HL-60 (cell line): ENCODE measurements around the gene UNC5C.
A peak's percentile ranks its signal among the peaks of the same experiment; 100 is the strongest.

ENCODE experiments used
- DNase-seq, 2 experiments: peaks; one replicate each; pipeline ENCODE4 v3.0.0-alpha.2; 2010 to 2020; ENCODE audit warnings: low read depth in 1 of 2, low spot score in 1 of 2
- H3K27ac ChIP-seq: fragments of 250-450 bp; sonication (Bioruptor Pico); replicated peaks from 2 replicates; pipeline ENCODE4 v1.5.1; 2020; ENCODE audit warnings: mild to moderate bottlenecking, moderate library complexity
- H3K27me3 ChIP-seq: fragments of 250-450 bp; sonication (Bioruptor Pico); 2 replicates; pipeline ENCODE4 v1.5.1; 2021; ENCODE audit warnings: mild to moderate bottlenecking, moderate library complexity; ENCODE audit not compliant: insufficient read depth, poor library complexity, severe bottlenecking
- H3K4me3 ChIP-seq: replicated peaks from 2 replicates; pipeline ENCODE4 v1.5.1; 2011; ENCODE audit warnings: mild to moderate bottlenecking, control low read depth, low read length; ENCODE audit not compliant: insufficient read depth
- GABPA ChIP-seq: IDR thresholded peaks from 2 replicates; pipeline ENCODE4 v1.6.1; 2012; ENCODE audit warnings: low read depth
- POLR2AphosphoS5 ChIP-seq: IDR thresholded peaks from 2 replicates; pipeline ENCODE4 v1.6.1; 2012; ENCODE audit warnings: low read depth
- SPI1 ChIP-seq: IDR thresholded peaks from 2 replicates; pipeline ENCODE4 v1.6.1; 2012; ENCODE audit warnings: low read depth, mild to moderate bottlenecking, borderline replicate concordance
- TF ChIP-seq, protein P1 (sequence below): IDR thresholded peaks from 2 replicates; pipeline ENCODE4 v1.6.1; 2012; ENCODE audit warnings: low read depth; ENCODE audit not compliant: insufficient replicate concordance
- TF ChIP-seq, protein P2 (sequence below): IDR thresholded peaks from one replicate; pipeline ENCODE4 v1.5.1; 2011; ENCODE audit warnings: low read length, control low read depth, inconsistent platforms; ENCODE audit not compliant: insufficient read depth

UNC5C gene

GRCh38 chr4:95544113-95545103 is 4.4 kb downstream of the UNC5C start:
- no peak for DNase-seq
- Histone ChIP-seq H3K27ac (peak overlapping the region; percentile 22; the same call in 1 of the 2 replicates), H3K27me3 (no peaks in the 10 kb centered on the region), H3K4me3 (no peak overlapping the region)
- TF ChIP-seq, protein P1, sequence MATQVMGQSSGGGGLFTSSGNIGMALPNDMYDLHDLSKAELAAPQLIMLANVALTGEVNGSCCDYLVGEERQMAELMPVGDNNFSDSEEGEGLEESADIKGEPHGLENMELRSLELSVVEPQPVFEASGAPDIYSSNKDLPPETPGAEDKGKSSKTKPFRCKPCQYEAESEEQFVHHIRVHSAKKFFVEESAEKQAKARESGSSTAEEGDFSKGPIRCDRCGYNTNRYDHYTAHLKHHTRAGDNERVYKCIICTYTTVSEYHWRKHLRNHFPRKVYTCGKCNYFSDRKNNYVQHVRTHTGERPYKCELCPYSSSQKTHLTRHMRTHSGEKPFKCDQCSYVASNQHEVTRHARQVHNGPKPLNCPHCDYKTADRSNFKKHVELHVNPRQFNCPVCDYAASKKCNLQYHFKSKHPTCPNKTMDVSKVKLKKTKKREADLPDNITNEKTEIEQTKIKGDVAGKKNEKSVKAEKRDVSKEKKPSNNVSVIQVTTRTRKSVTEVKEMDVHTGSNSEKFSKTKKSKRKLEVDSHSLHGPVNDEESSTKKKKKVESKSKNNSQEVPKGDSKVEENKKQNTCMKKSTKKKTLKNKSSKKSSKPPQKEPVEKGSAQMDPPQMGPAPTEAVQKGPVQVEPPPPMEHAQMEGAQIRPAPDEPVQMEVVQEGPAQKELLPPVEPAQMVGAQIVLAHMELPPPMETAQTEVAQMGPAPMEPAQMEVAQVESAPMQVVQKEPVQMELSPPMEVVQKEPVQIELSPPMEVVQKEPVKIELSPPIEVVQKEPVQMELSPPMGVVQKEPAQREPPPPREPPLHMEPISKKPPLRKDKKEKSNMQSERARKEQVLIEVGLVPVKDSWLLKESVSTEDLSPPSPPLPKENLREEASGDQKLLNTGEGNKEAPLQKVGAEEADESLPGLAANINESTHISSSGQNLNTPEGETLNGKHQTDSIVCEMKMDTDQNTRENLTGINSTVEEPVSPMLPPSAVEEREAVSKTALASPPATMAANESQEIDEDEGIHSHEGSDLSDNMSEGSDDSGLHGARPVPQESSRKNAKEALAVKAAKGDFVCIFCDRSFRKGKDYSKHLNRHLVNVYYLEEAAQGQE: no peak
- TF ChIP-seq, protein P2, sequence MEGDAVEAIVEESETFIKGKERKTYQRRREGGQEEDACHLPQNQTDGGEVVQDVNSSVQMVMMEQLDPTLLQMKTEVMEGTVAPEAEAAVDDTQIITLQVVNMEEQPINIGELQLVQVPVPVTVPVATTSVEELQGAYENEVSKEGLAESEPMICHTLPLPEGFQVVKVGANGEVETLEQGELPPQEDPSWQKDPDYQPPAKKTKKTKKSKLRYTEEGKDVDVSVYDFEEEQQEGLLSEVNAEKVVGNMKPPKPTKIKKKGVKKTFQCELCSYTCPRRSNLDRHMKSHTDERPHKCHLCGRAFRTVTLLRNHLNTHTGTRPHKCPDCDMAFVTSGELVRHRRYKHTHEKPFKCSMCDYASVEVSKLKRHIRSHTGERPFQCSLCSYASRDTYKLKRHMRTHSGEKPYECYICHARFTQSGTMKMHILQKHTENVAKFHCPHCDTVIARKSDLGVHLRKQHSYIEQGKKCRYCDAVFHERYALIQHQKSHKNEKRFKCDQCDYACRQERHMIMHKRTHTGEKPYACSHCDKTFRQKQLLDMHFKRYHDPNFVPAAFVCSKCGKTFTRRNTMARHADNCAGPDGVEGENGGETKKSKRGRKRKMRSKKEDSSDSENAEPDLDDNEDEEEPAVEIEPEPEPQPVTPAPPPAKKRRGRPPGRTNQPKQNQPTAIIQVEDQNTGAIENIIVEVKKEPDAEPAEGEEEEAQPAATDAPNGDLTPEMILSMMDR: no peak
- TF ChIP-seq GABPA (no peak), SPI1 (no peak), POLR2AphosphoS5 (no peak)

DNA sequence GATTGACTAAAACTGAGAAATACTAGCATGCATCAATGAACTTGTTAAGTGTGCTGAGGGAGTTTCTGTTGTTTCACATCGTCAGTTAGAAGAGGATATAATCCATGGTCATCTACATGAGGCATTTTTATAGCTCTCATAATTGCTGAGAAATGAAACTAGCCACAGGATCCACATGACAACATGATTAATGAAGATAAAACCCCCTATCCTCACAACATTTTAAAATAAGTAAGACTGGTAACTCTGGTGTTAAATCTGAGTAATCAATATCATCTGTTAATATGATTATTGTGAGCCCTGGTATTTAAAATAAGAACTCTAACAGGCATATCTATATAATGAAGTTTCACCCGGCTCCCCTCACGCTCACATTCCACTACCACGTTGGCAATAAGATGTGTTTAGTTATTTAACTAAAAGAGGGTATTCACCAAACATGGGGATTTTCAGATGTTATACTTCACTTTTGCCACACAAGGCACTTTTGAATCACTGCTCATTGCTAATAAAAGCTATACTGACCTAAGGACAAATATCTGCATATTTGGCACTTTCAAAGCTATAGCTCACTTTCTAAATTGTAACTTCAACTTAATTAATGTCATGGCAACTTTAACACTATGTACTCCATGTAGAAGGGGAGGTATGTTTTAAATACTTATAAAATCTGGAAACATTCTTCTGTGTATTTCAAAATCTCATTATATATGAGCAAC is 6.7 kb downstream of the UNC5C start:
- Histone ChIP-seq H3K27me3 (no peaks in the 10 kb centered on the region), H3K27ac (no peak overlapping the region), H3K4me3 (no peak overlapping the region)
- TF ChIP-seq GABPA (no peak), POLR2AphosphoS5 (no peak), SPI1 (no peak)
- TF ChIP-seq, protein P2: no peak
- TF ChIP-seq, protein P1: no peak
- DNase-seq: no peak

- DNase-seq: no peak
These were observed 7.7 kb downstream of the UNC5C start for GRCh38 chr4:95541094-95541493.

More at GRCh38 chr4:95541094-95541493, 7.7 kb downstream of the UNC5C start:
- Histone ChIP-seq H3K27ac (no peak overlapping the region), H3K27me3 (no peaks in the 10 kb centered on the region), H3K4me3 (no peak overlapping the region)
- TF ChIP-seq POLR2AphosphoS5 (no peak), SPI1 (no peak), GABPA (no peak)
- TF ChIP-seq, protein P1: no peak
- TF ChIP-seq, protein P2: no peak
